Heart right ventricle (tissue), 16 donors: ENCODE measurements around the gene PTPRN2. TPM values are rescaled to one million over a fixed set of nuclear protein-coding genes. Genes with fewer than 3 reads are reported as not detected.

Source experiments
- ATAC-seq, 8 donors: fragments of 200-7000 bp; cut with Tn5 transposase; one replicate each; pipeline ENCODE4 v1.9.1; 2020; ENCODE audit warnings: mild to moderate bottlenecking in 8 of 8, moderate library complexity in 8 of 8, moderate number of reproducible peaks in 1 of 8
- DNase-seq, 2 donors: peaks; one replicate each; pipeline ENCODE4 v3.0.0-alpha.2; 2020
- H3K27ac ChIP-seq, 10 donors: fragments of 200-600 bp; sonication (generic) in 2 of 10; one replicate each; pipeline versions ENCODE4 v1.5.0 to v1.8.0; 2020 to 2022; ENCODE audit warnings: mild to moderate bottlenecking in 3 of 10
- H3K27me3 ChIP-seq, 7 donors: fragments of 200-600 bp; one replicate each; pipeline ENCODE4 v1.8.0; 2021 to 2022; ENCODE audit warnings: mild to moderate bottlenecking in 2 of 7
- H3K36me3 ChIP-seq, 9 donors: fragments of 200-600 bp; sonication (generic) in 1 of 9; one replicate each; pipeline versions ENCODE4 v1.5.0 to v1.8.0; 2020 to 2022; ENCODE audit warnings: mild to moderate bottlenecking in 2 of 9
- H3K4me1 ChIP-seq, 9 donors: fragments of 200-600 bp; sonication (generic) in 1 of 9; one replicate each; pipeline versions ENCODE4 v1.5.0 to v1.8.0; 2020 to 2022; ENCODE audit warnings: mild to moderate bottlenecking in 4 of 9
- H3K4me3 ChIP-seq, 10 donors: fragments of 200-600 bp; sonication (generic) in 2 of 10; one replicate each; pipeline versions ENCODE4 v1.5.0 to v1.8.0; 2020 to 2022; ENCODE audit warnings: mild to moderate bottlenecking in 7 of 10, moderate library complexity in 2 of 10
- H3K9me3 ChIP-seq, 11 donors: fragments of 200-600 bp in 10 of 11; sonication (generic) in 2 of 11; one replicate each; pipeline versions ENCODE4 v1.5.0 to v1.8.0; 2013 to 2022; ENCODE audit warnings: mild to moderate bottlenecking in 2 of 11, control low read depth in 1 of 11, moderate library complexity in 1 of 11
- CTCF ChIP-seq, 9 donors: fragments of 200-600 bp; sonication (generic) in 2 of 9; IDR thresholded peaks; one replicate each; pipeline versions ENCODE4 v1.5.0 to v1.8.0; 2021 to 2022; ENCODE audit warnings: antibody characterized with exemption in 9 of 9, mild to moderate bottlenecking in 5 of 9, moderate library complexity in 1 of 9
- WGBS, 2 donors: extraction: QIAGEN DNeasy Blood & Tissue Kit; methylation state at CpG; one replicate each; pipeline ENCODE4 v1.1.7; 2013; ENCODE audit warnings: inconsistent platforms in 1 of 2; 5-methylcytosine and 5-hydroxymethylcytosine counted together
- intact Hi-C, 10 donors: fragments of 100-400 bp; cut with DNase I; formaldehyde crosslinking; loops; one replicate each; pipeline versions ENCODE4 v1.11.1 to v1.14.2; 2022
- polyA plus RNA-seq, 2 donors: library from polyadenylated mRNA; stranded (reverse); fragments of 200-250 nt; gene quantifications; one replicate each; pipeline ENCODE4 v1.2.3, GENCODE V29; 2013
- total RNA-seq, 10 donors: library from RNA; stranded (reverse); fragmentation: NEBNext Ultra II Directional in 3 of 10; extraction: Animal tissue kit (Norgen Biotek cat#: 25700) in 3 of 10; gene quantifications; one replicate each; pipeline versions ENCODE4 v1.2.1 to v1.2.4, GENCODE V29; 2021 to 2023
- donor health status: Arrhythmogenic right ventricular cardiomyopathy.
- donor health status: ischemic (EF 13 %, LVEDD 7.1; RV severe dilation, severe dysfunction).
- donor health status: healthy with polysubstance abuse.
- donor health status: DM: no; HTN: yes; CAD: no.
- donor health status: DM: no; HTN: no; CAD: no.
- donor health status: ischemic (EF 25% LVEDD 6.9; RV normal size, moderate dysfunction).
- donor health status: ischemic (EF 25% LVEDD 5.7; RV mildly dilated, moderate dysfunction).
- donor health status: healthy.
- donor health status: DM: yes; HTN: yes; CAD: no.
- donor health status: Ischemic cardiomyopathy.
- donor health status: ischemic (EF 35%, LVEDD 5.7; RV mildly dilated, moderate dysfunction).
- donor health status: nonischemic (EF 11% LVEDD 7.7; RV severe dilation, severe dysfunction).
- donor health status: DM: yes; HTN: yes; CAD: no.
- donor health status: PGD.
- donor health status: ischemic (EF 29% LVEDD 5.4; RV normal size, mild dysfunction).
- donor health status: nonischemic (EF 23%, LVEDD 6.1; RV moderate dilation, normal function).

The PTPRN2 gene
- total and polyA plus RNA-seq, 12 donors = 0.82 to 1.8 (median 1.3) TPM

GRCh38 chr7:157785486-157786186 is 802.0 kb downstream of the PTPRN2 start:
- no peak for DNase-seq
- WGBS, 2 donors = 87% methylated on average over 32 of the region's 32 CpGs
- intact Hi-C loops = no loop called here

GRCh38 chr7:157784979-157785441 is 802.6 kb downstream of the PTPRN2 start:
- no peaks in the 10 kb centered on the region for H3K36me3 ChIP-seq
- peak in 1 of 8 donors; percentile 29 for ATAC-seq
- peaks cover 0 to 12% (median 6%) of the 10 kb centered on the region in 7 donors for H3K27me3 ChIP-seq
- no peak overlapping the region for H3K27ac ChIP-seq
- 87% methylated on average over 26 of the region's 26 CpGs for WGBS, 2 donors
- TF ChIP-seq CTCF (IDR thresholded peaks at IDR 0.05) = no peak
- DNase-seq = no peak
- no peak overlapping the region for H3K4me3 ChIP-seq
- H3K4me1 ChIP-seq = no peaks in the 10 kb centered on the region
- intact Hi-C loops = no loop called here
- H3K9me3 ChIP-seq = no peaks in the 10 kb centered on the region

More at GRCh38 chr7:157785486-157786186, 802.0 kb downstream of the PTPRN2 start:
- Histone ChIP-seq H3K4me1 (no peaks in the 10 kb centered on the region), H3K36me3 (no peaks in the 10 kb centered on the region), H3K27me3 (peaks cover 0 to 12% (median 6%) of the 10 kb centered on the region in 7 donors), H3K9me3 (no peaks in the 10 kb centered on the region), H3K27ac (no peak overlapping the region), H3K4me3 (no peak overlapping the region)
- TF ChIP-seq CTCF (IDR thresholded peaks at IDR 0.05) = no peak
- ATAC-seq = no peak

- peaks cover 0 to 12% (median 6%) of the 10 kb centered on the region in 7 donors for H3K27me3 ChIP-seq
- DNase-seq (no peak), ATAC-seq (no peak)
- H3K27ac ChIP-seq = no peak overlapping the region
- H3K4me1 ChIP-seq = no peaks in the 10 kb centered on the region
- H3K4me3 ChIP-seq = no peak overlapping the region
- H3K9me3 ChIP-seq = no peaks in the 10 kb centered on the region
- intact Hi-C loops = no loop called here
- TF ChIP-seq CTCF (IDR thresholded peaks at IDR 0.05) = no peak
- 69 to 76% methylated on average over 27 of the region's 27 CpGs for WGBS, 2 donors
- no peaks in the 10 kb centered on the region for H3K36me3 ChIP-seq
Measured at GRCh38 chr7:157784041-157784835, 803.4 kb downstream of the PTPRN2 start.

- no peaks in the 10 kb centered on the region for H3K36me3 ChIP-seq
- ATAC-seq (no peak), DNase-seq (no peak)
- 85 to 87% methylated on average over 12 of the region's 12 CpGs for WGBS, 2 donors
- TF ChIP-seq CTCF (IDR thresholded peaks at IDR 0.05) = no peak
- no peak overlapping the region for H3K27ac ChIP-seq
- intact Hi-C loops = no loop called here
- H3K4me1 ChIP-seq = no peaks in the 10 kb centered on the region
- peaks cover 0 to 26% (median 6%) of the 10 kb centered on the region in 7 donors for H3K27me3 ChIP-seq
- H3K4me3 ChIP-seq = no peak overlapping the region
- H3K9me3 ChIP-seq = no peaks in the 10 kb centered on the region
Measured at GRCh38 chr7:157782041-157782440, 805.6 kb downstream of the PTPRN2 start.
